Ascending aorta (tissue), 2 donors: Measurements from ENCODE around the gene CD36. TPM values are rescaled to one million over a fixed set of nuclear protein-coding genes. Genes with fewer than 3 reads are reported as not detected.

ENCODE experiments used
- DNase-seq, 2 donors: peaks; one replicate each; pipeline ENCODE4 v3.0.0-alpha.2; 2019; ENCODE audit warnings: low spot score in 2 of 2
- H3K27ac ChIP-seq, 2 donors: fragments of 200-600 bp; sonication (generic); one replicate each; pipeline ENCODE4 v1.5.1; 2016 to 2017; ENCODE audit warnings: mild to moderate bottlenecking in 1 of 2
- H3K27me3 ChIP-seq: fragments of 200-600 bp; sonication (generic); one replicate; pipeline ENCODE4 v1.5.1; 2017
- H3K36me3 ChIP-seq, 2 donors: fragments of 200-600 bp; sonication (generic); one replicate each; pipeline ENCODE4 v1.5.1; 2016
- H3K4me1 ChIP-seq, 2 donors: fragments of 200-600 bp; sonication (generic); one replicate each; pipeline ENCODE4 v1.5.1; 2016 to 2017; ENCODE audit warnings: mild to moderate bottlenecking in 1 of 2
- H3K4me3 ChIP-seq, 2 donors: fragments of 200-600 bp; sonication (generic); one replicate each; pipeline ENCODE4 v1.5.1; 2016 to 2017; ENCODE audit warnings: mild to moderate bottlenecking in 1 of 2
- H3K9me3 ChIP-seq, 2 donors: fragments of 200-600 bp; sonication (generic); one replicate each; pipeline ENCODE4 v1.5.1; 2016
- intact Hi-C: fragments of 100-400 bp; cut with DNase I; formaldehyde crosslinking; loops from one replicate; pipeline ENCODE4 v1.15.1; 2023
- total RNA-seq: library from RNA; depleted of rRNA; stranded (reverse); fragments of >200 nt; gene quantifications from one replicate; pipeline ENCODE4 v1.1.0, GENCODE V29; 2016
- TF ChIP-seq, protein P1 (sequence below), 3 experiments: fragments of 200-600 bp in 2 of 3; fragments of 450-650 bp in 1 of 3; sonication (generic) in 2 of 3; IDR thresholded peaks; one replicate each; pipeline ENCODE4 v1.5.1; 2016 to 2019; ENCODE audit warnings: antibody characterized with exemption in 3 of 3, mild to moderate bottlenecking in 1 of 3, moderate library complexity in 1 of 3

Gene CD36
- total RNA-seq, 1 donor from 2014 or later = 302 TPM

DNA sequence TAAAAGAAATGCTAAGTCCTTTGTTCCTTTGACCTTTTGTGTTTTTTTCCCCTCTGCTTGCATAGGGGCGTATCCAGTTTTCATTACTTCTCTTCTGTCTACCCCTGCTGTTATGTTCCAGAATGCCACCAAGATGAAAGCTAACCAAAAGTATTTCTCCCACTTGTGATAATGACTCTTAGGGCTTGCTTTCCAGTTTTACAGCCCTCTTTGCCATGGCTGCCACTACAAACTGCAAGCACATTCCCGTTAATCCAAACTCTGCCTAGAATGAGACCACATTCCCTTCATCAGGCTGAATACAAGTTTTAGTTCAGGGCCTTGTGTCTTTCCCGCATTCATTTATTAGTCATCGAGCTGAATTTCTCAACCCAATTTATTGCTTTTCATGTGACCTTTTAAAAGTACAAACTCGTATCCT is 23.6 kb upstream of the CD36 start:
- Histone ChIP-seq H3K4me1 (no peaks in the 10 kb centered on the region), H3K4me3 (no peak overlapping the region), H3K27ac (no peak overlapping the region), H3K27me3 (no peaks in the 10 kb centered on the region), H3K36me3 (no peaks in the 10 kb centered on the region), H3K9me3 (no peaks in the 10 kb centered on the region)
- no peak for DNase-seq
- intact Hi-C loops = no loop called here
- TF ChIP-seq, protein P1, sequence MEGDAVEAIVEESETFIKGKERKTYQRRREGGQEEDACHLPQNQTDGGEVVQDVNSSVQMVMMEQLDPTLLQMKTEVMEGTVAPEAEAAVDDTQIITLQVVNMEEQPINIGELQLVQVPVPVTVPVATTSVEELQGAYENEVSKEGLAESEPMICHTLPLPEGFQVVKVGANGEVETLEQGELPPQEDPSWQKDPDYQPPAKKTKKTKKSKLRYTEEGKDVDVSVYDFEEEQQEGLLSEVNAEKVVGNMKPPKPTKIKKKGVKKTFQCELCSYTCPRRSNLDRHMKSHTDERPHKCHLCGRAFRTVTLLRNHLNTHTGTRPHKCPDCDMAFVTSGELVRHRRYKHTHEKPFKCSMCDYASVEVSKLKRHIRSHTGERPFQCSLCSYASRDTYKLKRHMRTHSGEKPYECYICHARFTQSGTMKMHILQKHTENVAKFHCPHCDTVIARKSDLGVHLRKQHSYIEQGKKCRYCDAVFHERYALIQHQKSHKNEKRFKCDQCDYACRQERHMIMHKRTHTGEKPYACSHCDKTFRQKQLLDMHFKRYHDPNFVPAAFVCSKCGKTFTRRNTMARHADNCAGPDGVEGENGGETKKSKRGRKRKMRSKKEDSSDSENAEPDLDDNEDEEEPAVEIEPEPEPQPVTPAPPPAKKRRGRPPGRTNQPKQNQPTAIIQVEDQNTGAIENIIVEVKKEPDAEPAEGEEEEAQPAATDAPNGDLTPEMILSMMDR (IDR thresholded peaks at IDR 0.05) = no peak

- Histone ChIP-seq H3K9me3 (no peaks in the 10 kb centered on the region), H3K4me3 (no peak overlapping the region)
- TF ChIP-seq, protein P1 (IDR thresholded peaks at IDR 0.05) = no peak
Measured at GRCh38 chr7:80618096-80618495, 20.3 kb upstream of the CD36 start.

GRCh38 chr7:80619741-80620140 is 18.7 kb upstream of the CD36 start:
- no peak overlapping the region for H3K4me3 ChIP-seq
- intact Hi-C loops = no loop called here
- no peak for DNase-seq
- no peak overlapping the region for H3K27ac ChIP-seq
- no peaks in the 10 kb centered on the region for H3K36me3 ChIP-seq
- H3K27me3 ChIP-seq = no peaks in the 10 kb centered on the region
- H3K4me1 ChIP-seq = no peaks in the 10 kb centered on the region
- no peaks in the 10 kb centered on the region for H3K9me3 ChIP-seq
- TF ChIP-seq, protein P1 (IDR thresholded peaks at IDR 0.05) = no peak

More at GRCh38 chr7:80618096-80618495, 20.3 kb upstream of the CD36 start:
- Histone ChIP-seq H3K4me1 (no peaks in the 10 kb centered on the region), H3K27ac (no peak overlapping the region), H3K36me3 (no peaks in the 10 kb centered on the region), H3K27me3 (no peaks in the 10 kb centered on the region)
- DNase-seq = no peak
- intact Hi-C loops = no loop called here

GRCh38 chr7:80622541-80622940 is 15.9 kb upstream of the CD36 start:
- intact Hi-C loops = no loop called here
- TF ChIP-seq, protein P1 (IDR thresholded peaks at IDR 0.05) = no peak
- Histone ChIP-seq H3K4me1 (no peaks in the 10 kb centered on the region), H3K27me3 (no peaks in the 10 kb centered on the region), H3K36me3 (no peaks in the 10 kb centered on the region), H3K9me3 (no peaks in the 10 kb centered on the region), H3K4me3 (no peak overlapping the region), H3K27ac (no peak overlapping the region)
- no peak for DNase-seq

DNA sequence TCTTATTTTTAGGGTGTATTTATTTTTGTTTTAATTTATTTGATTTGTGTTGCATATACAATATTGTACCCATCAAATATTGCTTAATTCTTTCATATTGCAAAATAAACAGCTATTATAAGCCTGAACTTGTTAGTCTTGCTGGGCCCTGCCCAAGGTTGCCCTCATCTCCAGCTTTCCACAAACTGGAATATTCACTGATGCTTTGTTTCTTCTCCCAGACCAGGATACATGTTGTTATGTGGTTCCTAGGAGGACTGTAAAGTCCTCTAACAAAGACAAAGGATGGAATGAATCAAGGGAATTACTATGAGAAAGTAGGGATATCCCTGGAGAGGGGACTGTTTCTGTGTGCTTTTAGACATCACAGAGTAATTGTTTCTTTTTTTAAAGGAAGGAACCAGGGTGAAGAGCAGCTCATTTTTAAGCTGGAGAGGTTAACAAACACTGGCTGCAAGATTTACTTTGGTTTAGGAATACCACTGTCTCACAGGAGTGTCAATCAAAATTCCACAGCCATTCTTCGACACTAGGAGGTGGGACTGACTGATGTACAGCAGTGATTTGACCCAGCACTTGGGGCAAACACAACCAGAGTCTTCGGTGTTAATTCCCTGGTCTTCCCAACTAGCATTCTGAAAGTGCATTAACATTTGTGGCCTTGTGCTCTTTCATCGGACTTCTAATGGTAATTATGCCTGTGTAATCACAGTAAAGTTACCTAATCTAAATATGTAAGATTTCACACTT is 14.8 kb upstream of the CD36 start:
- TF ChIP-seq, protein P1 (IDR thresholded peaks at IDR 0.05) = no peak
- intact Hi-C loops = no loop called here
- DNase-seq = no peak
- no peaks in the 10 kb centered on the region for H3K27me3 ChIP-seq
- no peaks in the 10 kb centered on the region for H3K9me3 ChIP-seq
- no peak overlapping the region for H3K4me3 ChIP-seq
- H3K27ac ChIP-seq = no peak overlapping the region
- no peaks in the 10 kb centered on the region for H3K36me3 ChIP-seq
- no peaks in the 10 kb centered on the region for H3K4me1 ChIP-seq
